ENCODE data around the gene SHANK1. TPM values are rescaled to one million over a fixed set of nuclear protein-coding genes. Genes with fewer than 3 reads are reported as not detected.
"Not testable (repeated sequence)": the region's sequence is repeated elsewhere in the genome, so short reads cannot be mapped to it uniquely, and the experiment has no call there.

SHANK1 gene
- total and polyA plus RNA-seq, 11 donors = 0.03 to 2.1 (median 0.44) TPM; not detected in 1

- Histone ChIP-seq H3K27me3 (peaks cover 0 to 11% (median 0%) of the 10 kb centered on the region in 9 donors), H3K27ac (no peak overlapping the region), H3K36me3 (no peaks in the 10 kb centered on the region), H3K4me1 (no peaks in the 10 kb centered on the region), H3K9me3 (no peaks in the 10 kb centered on the region), H3K4me3 (no peak overlapping the region)
- intact Hi-C loops (cut with DNase I) = no loop called here
- WGBS, 4 donors = 59 to 85% (median 73%) methylated on average over 4 of the region's 4 CpGs
- ATAC-seq = no peak
- no peak for DNase-seq
- TF ChIP-seq CTCF (IDR thresholded peaks at IDR 0.05) (no peak), POLR2A (IDR thresholded peaks at IDR 0.05) (no peak)
Measured at GRCh38 chr19:50759886-50760285, 40.3 kb upstream of the SHANK1 start.

- H3K4me1 ChIP-seq; ATAC-seq; H3K36me3 ChIP-seq; H3K4me3 ChIP-seq; H3K27ac ChIP-seq; DNase-seq; H3K9me3 ChIP-seq; intact Hi-C loops (cut with DNase I): not testable (repeated sequence)
- 69 to 83% (median 76%) methylated on average over 17 to 18 of the region's 18 CpGs for whole genome bisulfite sequencing, 4 donors
- H3K27me3 ChIP-seq = peaks cover 0 to 14% (median 0%) of the 10 kb centered on the region in 9 donors
Measured at GRCh38 chr19:50759076-50759475, 39.5 kb upstream of the SHANK1 start.

GRCh38 chr19:50757624-50758023 lies 38.0 kb upstream of the SHANK1 start:
- H3K9me3 ChIP-seq; H3K27ac ChIP-seq; intact Hi-C loops (cut with DNase I); DNase-seq; H3K4me1 ChIP-seq; H3K4me3 ChIP-seq; H3K36me3 ChIP-seq; ATAC-seq: not testable (repeated sequence)
- H3K27me3 ChIP-seq = peaks cover 0 to 21% (median 0%) of the 10 kb centered on the region in 9 donors
- 92 to 95% (median 93%) methylated on average over 3 of the region's 3 CpGs for WGBS, 4 donors

- DNase-seq; H3K27ac ChIP-seq; H3K4me3 ChIP-seq; H3K36me3 ChIP-seq; ATAC-seq; H3K9me3 ChIP-seq; H3K4me1 ChIP-seq; intact Hi-C loops (cut with DNase I): not testable (repeated sequence)
- peaks cover 0 to 27% (median 0%) of the 10 kb centered on the region in 9 donors for H3K27me3 ChIP-seq
- 61 to 63% (median 62%) methylated on average over 8 of the region's 8 CpGs for WGBS, 4 donors
Measured at GRCh38 chr19:50756244-50756643, 36.6 kb upstream of the SHANK1 start.

- intact Hi-C loops (cut with DNase I) = no loop called here
- H3K36me3 ChIP-seq = no peaks in the 10 kb centered on the region
- H3K27me3 ChIP-seq = peaks cover 0 to 28% (median 0%) of the 10 kb centered on the region in 9 donors
Measured at GRCh38 chr19:50753879-50754278, 34.3 kb upstream of the SHANK1 start.

More at GRCh38 chr19:50753879-50754278, 34.3 kb upstream of the SHANK1 start:
- TF ChIP-seq CTCF (IDR thresholded peaks at IDR 0.05) (no peak), POLR2A (IDR thresholded peaks at IDR 0.05) (no peak)
- 76 to 86% (median 83%) methylated on average over 4 of the region's 4 CpGs for WGBS, 4 donors
- DNase-seq (no peak), ATAC-seq (no peak)
- no peak overlapping the region for H3K4me3 ChIP-seq
- no peak overlapping the region for H3K27ac ChIP-seq
- H3K9me3 ChIP-seq = no peaks in the 10 kb centered on the region
- no peaks in the 10 kb centered on the region for H3K4me1 ChIP-seq

All from heart left ventricle (tissue), 16 donors.